ENCODE data around the gene NPY. TPM values are rescaled to one million over a fixed set of nuclear protein-coding genes. Genes with fewer than 3 reads are reported as not detected.

Gene NPY
- total RNA-seq, 1 donor from 2014 or later, result 0.57 TPM

- Mint-ChIP-seq H3K4me3 (ENCODE audit: unreplicated experiment) (no peak overlapping the region), H3K27me3 (ENCODE audit: low read depth, unreplicated experiment) (no peaks in the 10 kb centered on the region), H3K36me3 (ENCODE audit: low read depth, unreplicated experiment) (no peaks in the 10 kb centered on the region), H3K9me3 (ENCODE audit: unreplicated experiment) (no peaks in the 10 kb centered on the region), H3K27ac (ENCODE audit: unreplicated experiment) (no peak overlapping the region), H3K4me1 (ENCODE audit: low read depth, unreplicated experiment) (no peaks in the 10 kb centered on the region)
- no peaks in the 10 kb centered on the region for H3K36me3 ChIP-seq (ENCODE audit: insufficient read depth, low read length)
- H3K9ac ChIP-seq (ENCODE audit: low read length), result no peak overlapping the region
- no peaks in the 10 kb centered on the region for H4K20me1 ChIP-seq (ENCODE audit: insufficient read depth, low read length)
- H2AFZ ChIP-seq (ENCODE audit: low read depth, low read length), result no peak overlapping the region
- DNase-seq (ENCODE audit: low read depth), result no peak
- H3K4me3 ChIP-seq (ENCODE audit: insufficient read depth, low read depth, low read length), result no peak overlapping the region
- no peak overlapping the region for H3K4me2 ChIP-seq (ENCODE audit: low read length)
- H3K27me3 ChIP-seq (ENCODE audit: insufficient read depth, low read length), result peaks cover 2% of the 10 kb centered on the region
- H3K79me2 ChIP-seq (ENCODE audit: insufficient read depth, low read length), result no peaks in the 10 kb centered on the region
- no peak for TF ChIP-seq CTCF (IDR thresholded peaks at IDR 0.05; ENCODE audit: insufficient read depth, low read depth, low read length)
- TF ChIP-seq EZH2 (IDR thresholded peaks at IDR 0.05; ENCODE audit: insufficient read depth, low read length), result no peak
- H3K27ac ChIP-seq (ENCODE audit: low read depth, low read length), result no peak overlapping the region
- no peak for FAIRE-seq
- H3K4me1 ChIP-seq (ENCODE audit: insufficient read depth, low read length), result no peaks in the 10 kb centered on the region
- H3K9me3 ChIP-seq (ENCODE audit: insufficient read depth, low read depth, low read length), result no peaks in the 10 kb centered on the region
Measured at GRCh38 chr7:24323961-24324480, 40.0 kb downstream of the NPY start.

- Histone ChIP-seq H3K9ac (ENCODE audit: low read length) (no peak overlapping the region), H3K4me1 (ENCODE audit: insufficient read depth, low read length) (no peaks in the 10 kb centered on the region), H3K4me3 (ENCODE audit: insufficient read depth, low read depth, low read length) (no peak overlapping the region), H3K27ac (ENCODE audit: low read depth, low read length) (no peak overlapping the region), H3K27me3 (ENCODE audit: insufficient read depth, low read length) (no peaks in the 10 kb centered on the region), H3K4me2 (ENCODE audit: low read length) (no peak overlapping the region), H2AFZ (ENCODE audit: low read depth, low read length) (no peak overlapping the region), H4K20me1 (ENCODE audit: insufficient read depth, low read length) (no peaks in the 10 kb centered on the region), H3K79me2 (ENCODE audit: insufficient read depth, low read length) (no peaks in the 10 kb centered on the region), H3K36me3 (ENCODE audit: insufficient read depth, low read length) (no peaks in the 10 kb centered on the region), H3K9me3 (ENCODE audit: insufficient read depth, low read depth, low read length) (no peaks in the 10 kb centered on the region)
- no peak for TF ChIP-seq CTCF (IDR thresholded peaks at IDR 0.05; ENCODE audit: insufficient read depth, low read depth, low read length)
- no peak for TF ChIP-seq EZH2 (IDR thresholded peaks at IDR 0.05; ENCODE audit: insufficient read depth, low read length)
- FAIRE-seq (no peak), DNase-seq (ENCODE audit: low read depth) (no peak)
- no peak overlapping the region for H3K4me3 Mint-ChIP-seq (ENCODE audit: unreplicated experiment)
- H3K27me3 Mint-ChIP-seq (ENCODE audit: low read depth, unreplicated experiment), result no peaks in the 10 kb centered on the region
- no peaks in the 10 kb centered on the region for H3K36me3 Mint-ChIP-seq (ENCODE audit: low read depth, unreplicated experiment)
- no peaks in the 10 kb centered on the region for H3K4me1 Mint-ChIP-seq (ENCODE audit: low read depth, unreplicated experiment)
- H3K9me3 Mint-ChIP-seq (ENCODE audit: unreplicated experiment), result no peaks in the 10 kb centered on the region
- H3K27ac Mint-ChIP-seq (ENCODE audit: unreplicated experiment), result no peak overlapping the region
Measured at GRCh38 chr7:24325708-24326107, 41.7 kb downstream of the NPY start.

GRCh38 chr7:24328050-24328449, 44.1 kb downstream of the NPY start:
- TF ChIP-seq EZH2 (IDR thresholded peaks at IDR 0.05; ENCODE audit: insufficient read depth, low read length), result no peak
- no peak for TF ChIP-seq CTCF (IDR thresholded peaks at IDR 0.05; ENCODE audit: insufficient read depth, low read depth, low read length)
- H3K27ac ChIP-seq (ENCODE audit: low read depth, low read length), result no peak overlapping the region
- no peaks in the 10 kb centered on the region for H3K9me3 Mint-ChIP-seq (ENCODE audit: unreplicated experiment)
- H4K20me1 ChIP-seq (ENCODE audit: insufficient read depth, low read length), result no peaks in the 10 kb centered on the region
- FAIRE-seq, result no peak
- no peaks in the 10 kb centered on the region for H3K36me3 ChIP-seq (ENCODE audit: insufficient read depth, low read length)
- H3K27me3 Mint-ChIP-seq (ENCODE audit: low read depth, unreplicated experiment), result no peaks in the 10 kb centered on the region
- no peaks in the 10 kb centered on the region for H3K36me3 Mint-ChIP-seq (ENCODE audit: low read depth, unreplicated experiment)
- no peak overlapping the region for H2AFZ ChIP-seq (ENCODE audit: low read depth, low read length)
- H3K4me3 Mint-ChIP-seq (ENCODE audit: unreplicated experiment), result no peak overlapping the region
- no peaks in the 10 kb centered on the region for H3K9me3 ChIP-seq (ENCODE audit: insufficient read depth, low read depth, low read length)
- H3K27ac Mint-ChIP-seq (ENCODE audit: unreplicated experiment), result no peak overlapping the region
- H3K79me2 ChIP-seq (ENCODE audit: insufficient read depth, low read length), result no peaks in the 10 kb centered on the region
- no peak for DNase-seq (ENCODE audit: low read depth)
- no peak overlapping the region for H3K9ac ChIP-seq (ENCODE audit: low read length)
- no peak overlapping the region for H3K4me3 ChIP-seq (ENCODE audit: insufficient read depth, low read depth, low read length)
- H3K4me2 ChIP-seq (ENCODE audit: low read length), result no peak overlapping the region
- no peaks in the 10 kb centered on the region for H3K4me1 ChIP-seq (ENCODE audit: insufficient read depth, low read length)
- H3K4me1 Mint-ChIP-seq (ENCODE audit: low read depth, unreplicated experiment), result no peaks in the 10 kb centered on the region
- H3K27me3 ChIP-seq (ENCODE audit: insufficient read depth, low read length), result no peaks in the 10 kb centered on the region

All from astrocyte (in vitro differentiated cells and primary cell).